AG04450 (cell line): ENCODE data around the gene KYAT1. TPM values are rescaled to one million over a fixed set of nuclear protein-coding genes. Genes with fewer than 3 reads are reported as not detected.

Experiments
- CTCF ChIA-PET: fragments of 300-600, 350-600 bp; formaldehyde crosslinking; extraction: SDS; loops from one replicate; lab custom pipeline; 2022; ENCODE audit warnings: antibody characterized with exemption, inconsistent platforms; lab: Charles Lee
- POLR2A ChIA-PET: fragments of 350-600 bp; formaldehyde crosslinking; extraction: SDS; loops from one replicate; lab custom pipeline; 2021; ENCODE audit warnings: antibody characterized with exemption, inconsistent platforms; lab: Yijun Ruan, JAX
- DNase-seq: peaks from one replicate; pipeline ENCODE4 v3.0.0-alpha.2; 2011; ENCODE audit warnings: low read depth, low spot score
- H3K27ac ChIP-seq: one replicate; pipeline ENCODE4 v1.5.1; 2012; ENCODE audit warnings: low read depth, low read length, control low read depth
- H3K27me3 ChIP-seq: one replicate; pipeline ENCODE4 v1.6.0; 2012; ENCODE audit warnings: low read length; ENCODE audit not compliant: control insufficient read depth, insufficient read depth
- H3K4me3 ChIP-seq: 2 replicates; pipeline ENCODE4 v1.5.1; 2011; ENCODE audit warnings: mild to moderate bottlenecking, low read depth, low read length, control low read depth
- H3K9me3 ChIP-seq: 2 replicates; pipeline ENCODE4 v1.5.1; 2012; ENCODE audit warnings: low read length; ENCODE audit not compliant: control insufficient read depth, insufficient read depth
- polyA minus RNA-seq: library from RNA; depleted of rRNA, polyadenylated mRNA; stranded (reverse); fragments of >200 nt; gene quantifications from 2 replicates; pipeline ENCODE4 v1.2.3, GENCODE V29; 2011; rRNA and poly(A)+ RNA removed
- polyA plus RNA-seq: library from polyadenylated mRNA; depleted of rRNA; stranded (reverse); fragments of >200 nt; gene quantifications from 2 replicates; pipeline ENCODE4 v1.2.3, GENCODE V29; 2011; rRNA removed
- TF ChIP-seq, protein P1 (sequence below): IDR thresholded peaks from 2 replicates; pipeline ENCODE4 v1.5.1; 2011; ENCODE audit warnings: low read depth, low read length, control low read depth, inconsistent platforms

KYAT1 gene
- polyA plus RNA-seq: 5.2 and 7.0 TPM in 2 replicates
- polyA minus RNA-seq: 3.1 and 6.4 TPM in 2 replicates

GRCh38 chr9:128881884-128882676 lies at the start of gene KYAT1, which contains the start of gene LRRC8A:
KYAT1 (minus strand) TSS chr9:128881950; CDS start chr9:128845405, 36,545 bp downstream.
LRRC8A (plus strand) TSS chr9:128882133; CDS start chr9:128907165, 25,032 bp downstream.
- TF ChIP-seq, protein P1, sequence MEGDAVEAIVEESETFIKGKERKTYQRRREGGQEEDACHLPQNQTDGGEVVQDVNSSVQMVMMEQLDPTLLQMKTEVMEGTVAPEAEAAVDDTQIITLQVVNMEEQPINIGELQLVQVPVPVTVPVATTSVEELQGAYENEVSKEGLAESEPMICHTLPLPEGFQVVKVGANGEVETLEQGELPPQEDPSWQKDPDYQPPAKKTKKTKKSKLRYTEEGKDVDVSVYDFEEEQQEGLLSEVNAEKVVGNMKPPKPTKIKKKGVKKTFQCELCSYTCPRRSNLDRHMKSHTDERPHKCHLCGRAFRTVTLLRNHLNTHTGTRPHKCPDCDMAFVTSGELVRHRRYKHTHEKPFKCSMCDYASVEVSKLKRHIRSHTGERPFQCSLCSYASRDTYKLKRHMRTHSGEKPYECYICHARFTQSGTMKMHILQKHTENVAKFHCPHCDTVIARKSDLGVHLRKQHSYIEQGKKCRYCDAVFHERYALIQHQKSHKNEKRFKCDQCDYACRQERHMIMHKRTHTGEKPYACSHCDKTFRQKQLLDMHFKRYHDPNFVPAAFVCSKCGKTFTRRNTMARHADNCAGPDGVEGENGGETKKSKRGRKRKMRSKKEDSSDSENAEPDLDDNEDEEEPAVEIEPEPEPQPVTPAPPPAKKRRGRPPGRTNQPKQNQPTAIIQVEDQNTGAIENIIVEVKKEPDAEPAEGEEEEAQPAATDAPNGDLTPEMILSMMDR: no peak
- Histone ChIP-seq H3K4me3 (peak within 1 kb of the TSS; percentile 96), H3K27ac (peak within 1 kb of the TSS; percentile 70), H3K9me3 (no peaks in the 10 kb centered on the region), H3K27me3 (no peaks in the 10 kb centered on the region)
- peak; percentile 79 for DNase-seq
- POLR2A ChIA-PET: interaction anchor here (0.6 to 1.6 kb wide), 5 partner anchors 10 to 331 kb away, joined by 3 to 5 read pairs (median 4); no protein-coding TSS in a partner anchor
- CTCF ChIA-PET: interaction anchor here (0.6 to 1.3 kb wide), 3 partner anchors 46 to 66 kb away, joined by 4 to 6 read pairs (median 5); no protein-coding TSS in a partner anchor

- Histone ChIP-seq H3K27me3 (no peaks in the 10 kb centered on the region), H3K9me3 (no peaks in the 10 kb centered on the region), H3K4me3 (no peak overlapping the region), H3K27ac (no peak overlapping the region)
- no peak for DNase-seq
- ChIA-PET POLR2A (no interaction called here), CTCF (interaction anchor here (1.7 to 4.7 kb wide), 2 partner anchors 66 to 78 kb away, joined by 10 to 95 read pairs; no protein-coding TSS in a partner anchor)
- TF ChIP-seq, protein P1: no peak
Measured at GRCh38 chr9:128929560-128929959, 47.8 kb upstream of the KYAT1 start.

DNA sequence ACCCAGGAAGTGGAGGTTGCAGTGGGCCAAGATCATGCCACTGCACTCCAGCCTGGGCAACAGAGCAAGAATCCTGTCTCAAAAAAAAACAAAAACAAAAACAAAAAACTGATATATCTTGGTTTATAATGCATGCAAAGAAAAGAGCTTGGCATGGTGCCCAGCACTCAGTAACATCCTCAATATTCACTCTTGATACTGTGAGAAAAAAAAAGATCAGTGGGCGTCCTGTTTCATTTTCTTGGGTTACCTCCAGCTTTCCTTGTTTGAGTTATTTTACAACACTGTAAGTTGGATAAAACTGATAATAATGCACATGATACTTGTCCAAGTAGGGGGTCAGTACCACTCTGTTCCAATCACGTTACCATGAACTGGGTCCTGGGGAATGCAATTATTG lies 46.9 kb upstream of the KYAT1 start:
- CTCF ChIA-PET: interaction anchor here (0.6 to 4.7 kb wide), 31 partner anchors 8 to 290 kb away, joined by 3 to 95 read pairs (median 4); partner anchors contain the start of genes ENDOG, KYAT1, LRRC8A and SH3GLB2
- Histone ChIP-seq H3K27ac (no peak overlapping the region), H3K27me3 (no peaks in the 10 kb centered on the region), H3K4me3 (no peak overlapping the region), H3K9me3 (no peaks in the 10 kb centered on the region)
- no peak for DNase-seq
- TF ChIP-seq, protein P1: no peak
- POLR2A ChIA-PET: no interaction called here

- Histone ChIP-seq H3K27me3 (no peaks in the 10 kb centered on the region), H3K27ac (peak overlapping the region; percentile 31), H3K4me3 (no peak overlapping the region), H3K9me3 (no peaks in the 10 kb centered on the region)
- CTCF ChIA-PET: interaction anchor here (0.6 to 4.7 kb wide), 34 partner anchors 9 to 289 kb away, joined by 3 to 95 read pairs (median 4); partner anchors contain the start of genes ENDOG, KYAT1, LRRC8A and SH3GLB2
- POLR2A ChIA-PET: no interaction called here
- no peak for DNase-seq
- TF ChIP-seq, protein P1: peak; percentile 89
Measured at GRCh38 chr9:128927731-128928411, 46.1 kb upstream of the KYAT1 start.
